A549 (cell line): ENCODE data around the gene PRTN3. TPM values are rescaled to one million over a fixed set of nuclear protein-coding genes. Genes with fewer than 3 reads are reported as not detected.
"Not testable (repeated sequence)": the region's sequence is repeated elsewhere in the genome, so short reads cannot be mapped to it uniquely, and the experiment has no call there.

Source experiments
- ATAC-seq, 2 experiments: fragments of 200-7000 bp in 1 of 2; fragments of >200 bp in 1 of 2; cut with Nextera tagmentation in 1 of 2; cut with Tn5 transposase in 1 of 2; 3 replicates each; pipeline versions ENCODE4 v1.8.0 to v1.9.1; 2018 to 2020; ENCODE audit warnings: mild to moderate bottlenecking in 1 of 2, moderate library complexity in 1 of 2
- CTCF ChIA-PET: fragments of 300-600 bp; sonication (Branson Sonifier 250); formaldehyde crosslinking; extraction: SDS; loops from one replicate; lab custom pipeline; 2021; ENCODE audit warnings: antibody characterized with exemption, inconsistent platforms; lab: Yijun Ruan, JAX
- POLR2A ChIA-PET: fragments of 350-600 bp; formaldehyde crosslinking; extraction: SDS; loops from one replicate; lab custom pipeline; 2021; ENCODE audit warnings: antibody characterized with exemption, inconsistent platforms; lab: Yijun Ruan, JAX
- DNase-seq, 2 experiments: peaks; one replicate each; pipeline versions ENCODE4 v3.0.0 to v3.0.0-alpha.2; 2011 to 2016; ENCODE audit warnings: low read depth in 1 of 2, low spot score in 1 of 2
- FAIRE-seq: peaks from 2 replicates; lab custom pipeline; 2011; peaks lifted over from hg19 to GRCh38; lab: Jason Lieb, UNC
- H3K27ac ChIP-seq, 2 experiments: fragments of >200 bp; sonication (Bioruptor Twin); formaldehyde crosslinking; 3 replicates each; pipeline ENCODE4 v1.5.1; 2016 to 2017
- H3K4me1 ChIP-seq: fragments of >200 bp; sonication (Bioruptor Twin); formaldehyde crosslinking; 3 replicates; pipeline ENCODE4 v1.6.1; 2016
- H3K4me2 ChIP-seq: fragments of >200 bp; sonication (Bioruptor Twin); formaldehyde crosslinking; 3 replicates; pipeline ENCODE4 v1.6.1; 2016
- H3K4me3 ChIP-seq: fragments of >200 bp; sonication (Bioruptor Twin); formaldehyde crosslinking; 3 replicates; pipeline ENCODE4 v1.5.1; 2016
- H3K9me3 ChIP-seq: fragments of >200 bp; sonication (Bioruptor Twin); formaldehyde crosslinking; 3 replicates; pipeline ENCODE4 v1.6.1; 2016
- CTCF ChIP-seq: fragments of >200 bp; sonication (Bioruptor Twin); formaldehyde crosslinking; IDR thresholded peaks from 3 replicates; pipeline ENCODE4 v1.5.1; 2016
- EHF ChIP-seq: fragments of 250-450 bp; sonication (Bioruptor Pico); IDR thresholded peaks from 2 replicates; pipeline ENCODE4 v1.5.0; 2020; ENCODE audit warnings: mild to moderate bottlenecking
- HDAC2 ChIP-seq: fragments of 200-600 bp; sonication (generic); IDR thresholded peaks from 2 replicates; pipeline ENCODE4 v1.6.1; 2016
- HMGXB4 ChIP-seq: fragments of 250-450 bp; sonication (Bioruptor Pico); IDR thresholded peaks from 2 replicates; pipeline ENCODE4 v1.5.0; 2021; ENCODE audit warnings: mild to moderate bottlenecking, moderate library complexity, borderline replicate concordance
- HOXB5 ChIP-seq: fragments of 250-450 bp; sonication (Bioruptor Pico); IDR thresholded peaks from 2 replicates; pipeline ENCODE4 v1.5.0; 2020; ENCODE audit warnings: mild to moderate bottlenecking, moderate library complexity
- JUNB ChIP-seq: fragments of >200 bp; sonication (Bioruptor Twin); formaldehyde crosslinking; IDR thresholded peaks from 2 replicates; pipeline ENCODE4 v1.6.1; 2016
- KDM5A ChIP-seq: fragments of 200-600 bp; sonication (generic); IDR thresholded peaks from 2 replicates; pipeline ENCODE4 v1.6.1; 2016; ENCODE audit warnings: antibody characterized with exemption, mild to moderate bottlenecking
- MAZ ChIP-seq: fragments of 150-350 bp; IDR thresholded peaks from 2 replicates; pipeline ENCODE4 v1.6.1; 2014; ENCODE audit warnings: antibody characterized with exemption, low read depth, low read length, borderline replicate concordance
- NFE2L2 ChIP-seq: fragments of 150-350 bp; conservative IDR thresholded peaks from 2 replicates; pipeline ENCODE4 v1.6.1; 2014; ENCODE audit warnings: low read length
- POLR2A ChIP-seq: IDR thresholded peaks from 2 replicates; pipeline ENCODE4 v1.6.1; 2012; ENCODE audit warnings: mild to moderate bottlenecking, low read length
- POLR2AphosphoS2 ChIP-seq: conservative IDR thresholded peaks from 2 replicates; pipeline ENCODE4 v1.6.1; 2012; ENCODE audit warnings: low read length, improper control_type of control experiment, inconsistent platforms
- RAD21 ChIP-seq, 2 experiments: fragments of >200 bp in 1 of 2; sonication (Bioruptor Twin) in 1 of 2; formaldehyde crosslinking in 1 of 2; IDR thresholded peaks in 1 of 2; conservative IDR thresholded peaks in 1 of 2; 2 replicates in 1 of 2; 3 replicates in 1 of 2; pipeline ENCODE4 v1.6.1; 2012 to 2018; ENCODE audit warnings: inconsistent platforms in 1 of 2
- RARB ChIP-seq: fragments of 250-450 bp; sonication (Bioruptor Pico); IDR thresholded peaks from 2 replicates; pipeline ENCODE4 v1.8.0; 2021; ENCODE audit warnings: mild to moderate bottlenecking, moderate library complexity
- REST ChIP-seq: fragments of 200-600 bp; sonication (generic); IDR thresholded peaks from 2 replicates; pipeline ENCODE4 v1.6.1; 2016; ENCODE audit warnings: antibody characterized with exemption, mild to moderate bottlenecking, moderate library complexity
- SREBF2 ChIP-seq: fragments of 450-650 bp; IDR thresholded peaks from 2 replicates; pipeline ENCODE4 v1.6.1; 2014; ENCODE audit warnings: mild to moderate bottlenecking, moderate library complexity
- ZNF302 ChIP-seq: fragments of 250-450 bp; sonication (Bioruptor Pico); IDR thresholded peaks from 2 replicates; pipeline ENCODE4 v1.9.0; 2021; ENCODE audit warnings: inconsistent platforms, mild to moderate bottlenecking, moderate library complexity
- ZSCAN20 ChIP-seq: fragments of 250-450 bp; sonication (Bioruptor Pico); IDR thresholded peaks from 2 replicates; pipeline ENCODE4 v1.8.0; 2022; ENCODE audit warnings: mild to moderate bottlenecking, moderate library complexity
- WGBS: methylation state at CpG from one replicate; pipeline ENCODE4 v1.1.6; 2017; ENCODE audit errors: missing lambda C conversion rate; 5-methylcytosine and 5-hydroxymethylcytosine counted together
- polyA plus RNA-seq, 4 experiments: library from polyadenylated mRNA; depleted of rRNA in 3 of 4; stranded (reverse); fragments of >200 nt; fragmentation: RNase III in 1 of 4; extraction: RNeasy Plus Mini Kit Qiagen cat#74134 plus additional on column Dnase treatment in 1 of 4; gene quantifications; 2 replicates in 3 of 4; 3 replicates in 1 of 4; pipeline ENCODE4 v1.2.3, GENCODE V29; 2011 to 2017
- TF ChIP-seq, protein P1 (sequence below): fragments of >200 bp; sonication (Bioruptor Twin); formaldehyde crosslinking; IDR thresholded peaks from 3 replicates; pipeline ENCODE4 v1.6.1; 2016
- TF ChIP-seq, protein P2 (sequence below): IDR thresholded peaks from 2 replicates; pipeline ENCODE4 v1.6.1; 2012
- TF ChIP-seq, protein P3 (sequence below): IDR thresholded peaks from 2 replicates; pipeline ENCODE4 v1.6.1; 2012; ENCODE audit warnings: low read depth, borderline replicate concordance

PRTN3 gene
- polyA plus RNA-seq, 2 of the 4 experiments (the other 2 are of a cell fraction) = 0.21 to 0.39 TPM

DNA sequence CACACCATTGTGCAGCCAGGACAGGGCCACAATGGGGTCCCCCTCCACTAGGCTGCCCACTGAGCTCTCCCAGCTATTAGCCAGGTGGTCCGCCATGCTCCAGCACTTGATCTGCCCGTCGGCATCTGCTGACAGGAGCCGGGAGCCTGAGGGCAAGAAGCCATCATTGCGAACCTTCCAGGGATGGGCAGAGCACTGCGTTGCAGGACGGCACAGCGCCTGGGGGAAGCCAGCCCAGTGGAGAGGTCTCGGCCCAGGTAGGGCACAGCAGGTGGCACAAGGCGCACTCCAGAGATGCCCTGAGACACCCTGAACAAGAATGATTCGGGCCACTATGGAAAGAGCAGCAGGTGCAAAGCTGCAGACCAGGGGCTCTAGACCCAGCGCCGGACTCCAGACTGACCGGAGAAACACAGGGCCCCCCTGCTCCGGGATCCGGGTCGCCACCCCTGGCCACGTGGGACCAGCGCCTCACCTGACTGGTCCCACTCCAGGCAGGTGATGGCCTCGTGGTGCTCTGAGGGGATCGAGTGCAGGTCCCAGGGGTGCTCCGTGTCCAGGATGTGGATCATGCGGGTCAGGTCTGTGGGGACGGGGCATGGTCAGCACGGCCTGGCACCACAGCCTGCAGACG lies 49.0 kb downstream of the PRTN3 start (continued):
- TF ChIP-seq REST = no peak
- TF ChIP-seq RAD21 (conservative IDR thresholded peaks at IDR 0.05 in 1 of 2, IDR thresholded peaks at IDR 0.05 in 1 of 2) = no peak
- no peak for TF ChIP-seq JUNB
- no peak for TF ChIP-seq KDM5A
- TF ChIP-seq POLR2A = no peak

DNA sequence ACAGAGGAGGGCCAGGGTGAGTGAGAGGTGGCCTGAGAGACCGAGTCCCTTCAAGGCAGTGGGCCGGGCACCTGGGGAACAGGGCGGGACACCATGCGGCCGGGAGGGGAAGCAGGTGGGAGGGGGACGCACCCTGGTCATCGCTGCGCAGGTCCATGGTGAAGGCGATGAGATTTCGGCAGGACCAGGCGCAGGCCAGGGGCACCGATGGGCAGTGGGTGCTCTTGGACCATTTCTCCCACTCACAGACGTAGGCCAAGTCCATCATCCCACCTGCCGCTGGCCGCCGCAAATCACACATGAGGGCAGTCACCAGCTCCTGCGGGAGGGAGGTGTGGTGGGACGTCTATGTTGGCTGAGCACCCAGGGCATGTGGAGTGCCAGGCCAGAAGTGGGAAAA lies 50.0 kb downstream of the PRTN3 start:
- H3K9me3 ChIP-seq = no peaks in the 10 kb centered on the region
- no peaks in the 10 kb centered on the region for H3K4me1 ChIP-seq
- DNase-seq (no peak), ATAC-seq (no peak), FAIRE-seq (no peak)
- TF ChIP-seq HMGXB4 (CRISPR knock-in tag) (no peak), HDAC2 (no peak), ZSCAN20 (CRISPR knock-in tag) (no peak), KDM5A (no peak), SREBF2 (no peak), ZNF302 (CRISPR knock-in tag) (no peak), RARB (CRISPR knock-in tag) (no peak), CTCF (no peak), NFE2L2 (no peak), HOXB5 (no peak), EHF (CRISPR knock-in tag) (no peak), POLR2AphosphoS2 (no peak), RAD21 (conservative IDR thresholded peaks at IDR 0.05 in 1 of 2, IDR thresholded peaks at IDR 0.05 in 1 of 2) (no peak), MAZ (no peak)
- TF ChIP-seq, protein P1, sequence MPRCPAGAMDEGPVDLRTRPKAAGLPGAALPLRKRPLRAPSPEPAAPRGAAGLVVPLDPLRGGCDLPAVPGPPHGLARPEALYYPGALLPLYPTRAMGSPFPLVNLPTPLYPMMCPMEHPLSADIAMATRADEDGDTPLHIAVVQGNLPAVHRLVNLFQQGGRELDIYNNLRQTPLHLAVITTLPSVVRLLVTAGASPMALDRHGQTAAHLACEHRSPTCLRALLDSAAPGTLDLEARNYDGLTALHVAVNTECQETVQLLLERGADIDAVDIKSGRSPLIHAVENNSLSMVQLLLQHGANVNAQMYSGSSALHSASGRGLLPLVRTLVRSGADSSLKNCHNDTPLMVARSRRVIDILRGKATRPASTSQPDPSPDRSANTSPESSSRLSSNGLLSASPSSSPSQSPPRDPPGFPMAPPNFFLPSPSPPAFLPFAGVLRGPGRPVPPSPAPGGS = no peak
- TF ChIP-seq, protein P2, sequence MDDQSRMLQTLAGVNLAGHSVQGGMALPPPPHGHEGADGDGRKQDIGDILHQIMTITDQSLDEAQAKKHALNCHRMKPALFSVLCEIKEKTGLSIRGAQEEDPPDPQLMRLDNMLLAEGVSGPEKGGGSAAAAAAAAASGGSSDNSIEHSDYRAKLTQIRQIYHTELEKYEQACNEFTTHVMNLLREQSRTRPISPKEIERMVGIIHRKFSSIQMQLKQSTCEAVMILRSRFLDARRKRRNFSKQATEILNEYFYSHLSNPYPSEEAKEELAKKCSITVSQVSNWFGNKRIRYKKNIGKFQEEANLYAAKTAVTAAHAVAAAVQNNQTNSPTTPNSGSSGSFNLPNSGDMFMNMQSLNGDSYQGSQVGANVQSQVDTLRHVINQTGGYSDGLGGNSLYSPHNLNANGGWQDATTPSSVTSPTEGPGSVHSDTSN = no peak
- TF ChIP-seq, protein P3, sequence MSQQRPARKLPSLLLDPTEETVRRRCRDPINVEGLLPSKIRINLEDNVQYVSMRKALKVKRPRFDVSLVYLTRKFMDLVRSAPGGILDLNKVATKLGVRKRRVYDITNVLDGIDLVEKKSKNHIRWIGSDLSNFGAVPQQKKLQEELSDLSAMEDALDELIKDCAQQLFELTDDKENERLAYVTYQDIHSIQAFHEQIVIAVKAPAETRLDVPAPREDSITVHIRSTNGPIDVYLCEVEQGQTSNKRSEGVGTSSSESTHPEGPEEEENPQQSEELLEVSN = no peak
- no peak overlapping the region for H3K4me3 ChIP-seq
- H3K4me2 ChIP-seq = no peak overlapping the region
- no peak overlapping the region for H3K27ac ChIP-seq
- ChIA-PET CTCF (no interaction called here), POLR2A (no interaction called here)
- WGBS = 93% methylated on average over 11 of the region's 18 CpGs

DNA sequence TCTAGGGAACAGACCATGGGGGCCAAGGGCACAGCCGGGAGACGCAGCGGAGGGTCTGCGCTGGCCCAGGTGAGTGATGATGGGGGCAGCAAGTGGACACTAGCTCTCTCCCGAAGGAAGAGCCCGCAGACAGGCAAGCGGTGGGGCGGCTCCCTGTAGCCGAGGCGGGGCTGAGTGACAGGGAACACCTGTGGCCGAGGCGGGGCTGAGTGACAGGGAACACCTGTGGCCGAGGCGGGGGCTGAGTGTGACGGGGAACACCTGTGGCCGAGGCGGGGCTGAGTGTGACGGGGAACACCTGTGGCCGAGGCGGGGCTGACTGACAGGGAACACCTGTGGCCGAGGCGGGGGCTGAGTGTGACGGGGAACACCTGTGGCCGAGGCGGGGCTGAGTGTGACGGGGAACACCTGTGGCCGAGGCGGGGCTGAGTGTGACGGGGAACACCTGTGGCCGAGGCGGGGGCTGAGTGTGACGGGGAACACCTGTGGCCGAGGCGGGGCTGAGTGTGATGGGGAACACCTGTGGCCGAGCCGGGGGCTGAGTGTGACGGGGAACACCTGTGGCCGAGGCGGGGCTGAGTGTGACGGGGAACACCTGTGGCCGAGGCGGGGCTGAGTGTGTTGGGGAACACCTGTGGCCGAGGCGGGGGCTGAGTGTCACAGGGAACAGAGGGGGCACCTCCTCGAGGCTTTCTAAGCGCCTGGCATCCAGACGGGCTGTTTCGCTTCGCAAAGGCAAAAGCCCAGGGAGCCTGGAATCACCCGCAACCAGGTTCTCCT lies 50.8 kb downstream of the PRTN3 start:
- POLR2A ChIA-PET, H3K4me1 ChIP-seq, ATAC-seq, FAIRE-seq, H3K9me3 ChIP-seq, DNase-seq, CTCF ChIA-PET: not testable (repeated sequence)
- Histone ChIP-seq H3K4me2 (peak overlapping the region; percentile 95), H3K27ac (peak overlapping the region in 1 of 2 experiments; percentile 100; a peak in 3 of 6 replicates), H3K4me3 (peak overlapping the region; percentile 89; the same call in 2 of the 3 replicates)
- WGBS = 87% methylated on average over 15 of the region's 50 CpGs
